ENCODE results near the gene TAGAP. TPM values are rescaled to one million over a fixed set of nuclear protein-coding genes. Genes with fewer than 3 reads are reported as not detected.
"Not testable (repeated sequence)": the region's sequence is repeated elsewhere in the genome, so short reads cannot be mapped to it uniquely, and the experiment has no call there.

Gene TAGAP
- total RNA-seq, 1 donor from 2014 or later, result under 0.01 TPM

- no peak for DNase-seq (ENCODE audit: low read depth in 2 of 2)
These were observed 30.4 kb downstream of the TAGAP start for GRCh38 chr6:159014406-159014805.

GRCh38 chr6:159013229-159013628, 31.6 kb downstream of the TAGAP start:
- no peak for DNase-seq (ENCODE audit: low read depth in 2 of 2)

GRCh38 chr6:159012201-159012600, 32.6 kb downstream of the TAGAP start:
- no peak for DNase-seq (ENCODE audit: low read depth in 2 of 2)

- DNase-seq (ENCODE audit: low read depth in 2 of 2), result not testable (repeated sequence)
These were observed 34.7 kb downstream of the TAGAP start for GRCh38 chr6:159010037-159010612.

GRCh38 chr6:159008656-159009288, 36.0 kb downstream of the TAGAP start:
- peak; percentile 30 to 49 for DNase-seq (ENCODE audit: low read depth in 2 of 2)

- DNase-seq (ENCODE audit: low read depth in 2 of 2), result no peak
These were observed 37.3 kb downstream of the TAGAP start for GRCh38 chr6:159007510-159007909.

- DNase-seq (ENCODE audit: low read depth in 2 of 2), result no peak
These were observed 39.4 kb downstream of the TAGAP start for GRCh38 chr6:159005436-159005835.

GRCh38 chr6:159004592-159004991, 40.2 kb downstream of the TAGAP start:
- DNase-seq (ENCODE audit: low read depth in 2 of 2), result no peak

- no peak for DNase-seq (ENCODE audit: low read depth in 2 of 2)
These were observed 42.2 kb downstream of the TAGAP start for GRCh38 chr6:159002432-159003155.

GRCh38 chr6:158999666-159000403, 45.0 kb downstream of the TAGAP start, which contains the start of gene RSPH3:
TSS of gene RSPH3 (minus strand) at chr6:159000202. CDS start at chr6:158999550, 652 bp downstream.
- DNase-seq (ENCODE audit: low read depth in 2 of 2), result peak; percentile 71 to 78

- no peak for DNase-seq (ENCODE audit: low read depth in 2 of 2)
These were observed 45.6 kb downstream of the TAGAP start for GRCh38 chr6:158999154-158999665.

- DNase-seq (ENCODE audit: low read depth in 2 of 2), result no peak
These were observed 47.9 kb downstream of the TAGAP start for GRCh38 chr6:158996856-158997255.

GRCh38 chr6:158993639-158994038, 51.2 kb downstream of the TAGAP start:
- no peak for DNase-seq (ENCODE audit: low read depth in 2 of 2)

- no peak for DNase-seq (ENCODE audit: low read depth in 2 of 2)
These were observed 53.6 kb downstream of the TAGAP start for GRCh38 chr6:158991017-158991723.

- not testable (repeated sequence) for DNase-seq (ENCODE audit: low read depth in 2 of 2)
These were observed 55.1 kb downstream of the TAGAP start for GRCh38 chr6:158989711-158990110.

GRCh38 chr6:158988477-158988876, 56.3 kb downstream of the TAGAP start:
- no peak for DNase-seq (ENCODE audit: low read depth in 2 of 2)

- no peak for DNase-seq (ENCODE audit: low read depth in 2 of 2)
These were observed 57.1 kb downstream of the TAGAP start for GRCh38 chr6:158987657-158988056.

All from dermis microvascular lymphatic vessel endothelial cell (primary cell).